SH-SY5Y (cell line): ENCODE data around the gene WDFY3.

ENCODE experiments used
- GATA2 ChIP-seq: IDR thresholded peaks from 2 replicates; pipeline ENCODE4 v1.6.1; 2011; ENCODE audit warnings: mild to moderate bottlenecking, low read depth, low read length
- GATA3 ChIP-seq: IDR thresholded peaks from 2 replicates; pipeline ENCODE4 v1.6.1; 2011; ENCODE audit warnings: low read depth, mild to moderate bottlenecking, low read length, moderate library complexity

- TF ChIP-seq GATA3 = no peak
- no peak for TF ChIP-seq GATA2
Measured at GRCh38 chr4:85000343-85000742, 33.9 kb upstream of the WDFY3 start.
